ENCODE measurements around the gene CDCA8. TPM values are rescaled to one million over a fixed set of nuclear protein-coding genes. Genes with fewer than 3 reads are reported as not detected.

Gene CDCA8
- polyA plus RNA-seq, 1 experiment, result 9.6 TPM

- ChIA-PET POLR2A (interaction anchor here (0.8 kb wide), 1 partner anchor 11 kb away, joined by 5 read pairs; a partner anchor contains a TSS), CTCF (interaction anchor here (0.6 kb wide), 1 partner anchor 9 kb away, joined by 3 read pairs; no protein-coding TSS in a partner anchor)
- Histone ChIP-seq H3K4me3 (ENCODE audit: low read depth, low read length) (no peak overlapping the region), H3K9me3 (ENCODE audit: control insufficient read depth, insufficient read depth, low read length) (no peaks in the 10 kb centered on the region), H3K27ac (ENCODE audit: low read depth, low read length) (no peak overlapping the region), H3K27me3 (ENCODE audit: control insufficient read depth, insufficient read depth, low read length) (no peaks in the 10 kb centered on the region)
- no peak for TF ChIP-seq CTCF (IDR thresholded peaks at IDR 0.05; ENCODE audit: low read depth, low read length)
- DNase-seq (ENCODE audit: low read depth, low spot score), result no peak
Measured at GRCh38 chr1:37701051-37701450, 8.7 kb downstream of the CDCA8 start.

DNA sequence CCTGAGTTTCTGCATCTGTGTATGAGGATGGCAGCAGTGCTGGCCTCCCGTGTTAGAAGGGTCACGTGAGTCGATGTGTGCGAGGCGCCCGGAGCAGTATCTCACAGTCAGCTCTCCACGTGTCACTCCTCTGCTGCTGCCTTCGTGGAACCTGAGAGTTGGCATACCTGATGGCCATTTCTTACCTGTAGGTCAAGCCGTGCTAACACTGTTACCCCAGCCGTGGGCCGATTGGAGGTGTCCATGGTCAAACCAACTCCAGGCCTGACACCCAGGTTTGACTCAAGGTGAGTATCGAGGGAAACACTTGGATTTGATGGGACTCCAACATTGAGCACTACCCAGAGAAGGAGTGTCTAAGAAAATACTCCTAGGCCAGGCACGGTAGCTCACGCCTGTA, 10.7 kb downstream of the CDCA8 start:
- POLR2A ChIA-PET, result no interaction called here
- DNase-seq (ENCODE audit: low read depth, low spot score), result no peak
- Histone ChIP-seq H3K27me3 (ENCODE audit: control insufficient read depth, insufficient read depth, low read length) (no peaks in the 10 kb centered on the region), H3K27ac (ENCODE audit: low read depth, low read length) (no peak overlapping the region), H3K4me3 (ENCODE audit: low read depth, low read length) (no peak overlapping the region), H3K9me3 (ENCODE audit: control insufficient read depth, insufficient read depth, low read length) (no peaks in the 10 kb centered on the region)
- CTCF ChIA-PET, result no interaction called here
- TF ChIP-seq CTCF (IDR thresholded peaks at IDR 0.05; ENCODE audit: low read depth, low read length), result no peak

GRCh38 chr1:37704966-37705365, 12.7 kb downstream of the CDCA8 start:
- no peak for TF ChIP-seq CTCF (IDR thresholded peaks at IDR 0.05; ENCODE audit: low read depth, low read length)
- POLR2A ChIA-PET, result no interaction called here
- no peaks in the 10 kb centered on the region for H3K9me3 ChIP-seq (ENCODE audit: control insufficient read depth, insufficient read depth, low read length)
- no peaks in the 10 kb centered on the region for H3K27me3 ChIP-seq (ENCODE audit: control insufficient read depth, insufficient read depth, low read length)
- H3K4me3 ChIP-seq (ENCODE audit: low read depth, low read length), result no peak overlapping the region
- no peak overlapping the region for H3K27ac ChIP-seq (ENCODE audit: low read depth, low read length)
- peak; percentile 34 for DNase-seq (ENCODE audit: low read depth, low spot score)
- CTCF ChIA-PET, result no interaction called here

- Histone ChIP-seq H3K9me3 (ENCODE audit: control insufficient read depth, insufficient read depth, low read length) (no peaks in the 10 kb centered on the region), H3K27ac (ENCODE audit: low read depth, low read length) (peak overlapping the region; percentile 86), H3K27me3 (ENCODE audit: control insufficient read depth, insufficient read depth, low read length) (no peaks in the 10 kb centered on the region), H3K4me3 (ENCODE audit: low read depth, low read length) (no peak overlapping the region)
- ChIA-PET POLR2A (no interaction called here), CTCF (interaction anchor here (0.7 kb wide), 2 partner anchors 313 to 972 kb away, joined by 4 to 6 read pairs; no protein-coding TSS in a partner anchor)
- no peak for DNase-seq (ENCODE audit: low read depth, low spot score)
- no peak for TF ChIP-seq CTCF (IDR thresholded peaks at IDR 0.05; ENCODE audit: low read depth, low read length)
Measured at GRCh38 chr1:37705399-37705798, 13.1 kb downstream of the CDCA8 start.

- Histone ChIP-seq H3K27ac (ENCODE audit: low read depth, low read length) (peak overlapping the region; percentile 2), H3K4me3 (ENCODE audit: low read depth, low read length) (no peak overlapping the region), H3K9me3 (ENCODE audit: control insufficient read depth, insufficient read depth, low read length) (no peaks in the 10 kb centered on the region), H3K27me3 (ENCODE audit: control insufficient read depth, insufficient read depth, low read length) (no peaks in the 10 kb centered on the region)
- POLR2A ChIA-PET, result no interaction called here
- DNase-seq (ENCODE audit: low read depth, low spot score), result no peak
- CTCF ChIA-PET, result no interaction called here
- TF ChIP-seq CTCF (IDR thresholded peaks at IDR 0.05; ENCODE audit: low read depth, low read length), result no peak
Measured at GRCh38 chr1:37708471-37708870, 16.2 kb downstream of the CDCA8 start.
